GM21515 (cell line): Measurements from ENCODE around the gene GJC1.

Experiments used
- ATAC-seq: cut with Tn5 transposase; IDR thresholded peaks from one replicate; pipeline ENCODE4 v1.9.1; 2021; ENCODE audit not compliant: unreplicated experiment

Gene GJC1

GRCh38 chr17:44778656-44779210 lies 51.4 kb downstream of the GJC1 start:
- no peak for ATAC-seq

- ATAC-seq, result no peak
These were observed 52.4 kb downstream of the GJC1 start for GRCh38 chr17:44777394-44778348.

GRCh38 chr17:44776628-44777393 lies 53.3 kb downstream of the GJC1 start:
- ATAC-seq, result no peak

GRCh38 chr17:44775838-44776621 lies 54.1 kb downstream of the GJC1 start:
- no peak for ATAC-seq

- ATAC-seq, result peak; percentile 81
These were observed 54.8 kb downstream of the GJC1 start for GRCh38 chr17:44775136-44775837.

GRCh38 chr17:44774271-44775135 lies 55.6 kb downstream of the GJC1 start:
- ATAC-seq, result no peak

GRCh38 chr17:44773140-44773539 lies 56.9 kb downstream of the GJC1 start:
- no peak for ATAC-seq

- ATAC-seq, result no peak
These were observed 57.6 kb downstream of the GJC1 start for GRCh38 chr17:44772308-44773045.

GRCh38 chr17:44770166-44770925 lies 59.7 kb downstream of the GJC1 start:
- no peak for ATAC-seq

- ATAC-seq, result no peak
These were observed 60.4 kb downstream of the GJC1 start for GRCh38 chr17:44769647-44770084.

- ATAC-seq, result no peak
These were observed 60.9 kb downstream of the GJC1 start for GRCh38 chr17:44769230-44769629.

- no peak for ATAC-seq
These were observed 61.5 kb downstream of the GJC1 start for GRCh38 chr17:44768505-44769142.

- no peak for ATAC-seq
These were observed 62.6 kb downstream of the GJC1 start for GRCh38 chr17:44767493-44767892.

GRCh38 chr17:44766409-44767038 lies 63.6 kb downstream of the GJC1 start:
- no peak for ATAC-seq

- ATAC-seq, result no peak
These were observed 64.1 kb downstream of the GJC1 start for GRCh38 chr17:44765965-44766364.

- ATAC-seq, result no peak
These were observed 66.9 kb downstream of the GJC1 start for GRCh38 chr17:44763170-44763569.
